Panc1 (cell line): ENCODE results near the gene CUL4A.

Experiments used
- CTCF ChIP-seq: fragments of 450-650 bp; IDR thresholded peaks from 2 replicates; pipeline ENCODE4 v1.5.1; 2017; ENCODE audit warnings: mild to moderate bottlenecking
- REST ChIP-seq, 2 experiments: IDR thresholded peaks; 2 replicates each; pipeline ENCODE4 v1.6.1; 2011 to 2012; ENCODE audit warnings: low read depth in 2 of 2, control low read depth in 1 of 2, low read length in 1 of 2, mild to moderate bottlenecking in 1 of 2, moderate library complexity in 1 of 2; ENCODE audit not compliant: insufficient read depth in 1 of 2
- TCF7L2 ChIP-seq: IDR thresholded peaks from 2 replicates; pipeline ENCODE4 v1.6.1; 2011; ENCODE audit warnings: mild to moderate bottlenecking, low read depth, low read length, inconsistent platforms

- TF ChIP-seq CTCF = no peak
- TF ChIP-seq TCF7L2 = no peak
- no peak for TF ChIP-seq REST (IDR thresholded peaks at IDR 0.05; ENCODE audit: insufficient read depth in 1 of 2, low read depth in 2 of 2, low read length in 1 of 2)
These were observed 1.5 kb upstream of the CUL4A start for GRCh38 chr13:113207890-113208420.
